OCI-LY1 (cell line): ENCODE data around the gene FKBP6.
"Not testable (repeated sequence)": the region's sequence is repeated elsewhere in the genome, so short reads cannot be mapped to it uniquely, and the experiment has no call there.

Source experiments
- H2AFZ ChIP-seq: fragments of 200-600 bp; sonication (generic), shearing (Covaris generic); 2 replicates; pipeline ENCODE4 v1.6.0; 2014; ENCODE audit warnings: antibody characterized with exemption, mild to moderate bottlenecking, low read length
- H3F3A ChIP-seq: fragments of 200-600 bp; sonication (generic), shearing (Covaris generic); 2 replicates; pipeline ENCODE4 v1.6.0; 2014; ENCODE audit warnings: mild to moderate bottlenecking, antibody characterized with exemption, low read length, moderate library complexity; ENCODE audit not compliant: insufficient read depth
- H3K27ac ChIP-seq: fragments of 200-600 bp; sonication (generic); 2 replicates; pipeline ENCODE4 v1.5.1; 2014; ENCODE audit warnings: low read length, mixed run types, mild to moderate bottlenecking, low read depth; ENCODE audit not compliant: poor library complexity, severe bottlenecking
- H3K27me3 ChIP-seq: fragments of 200-600 bp; sonication (generic); 2 replicates; pipeline ENCODE4 v1.6.0; 2014; ENCODE audit warnings: antibody characterized with exemption, mild to moderate bottlenecking, low read length, moderate library complexity; ENCODE audit not compliant: insufficient read depth
- H3K36me3 ChIP-seq: fragments of 200-600 bp; sonication (generic); 2 replicates; pipeline ENCODE4 v1.6.1; 2014; ENCODE audit warnings: mild to moderate bottlenecking, antibody characterized with exemption, low read length, moderate library complexity, mixed read lengths; ENCODE audit not compliant: insufficient read depth
- H3K4me1 ChIP-seq: fragments of 200-600 bp; sonication (generic); 2 replicates; pipeline ENCODE4 v1.5.1; 2014; ENCODE audit warnings: mild to moderate bottlenecking, low read length, moderate library complexity; ENCODE audit not compliant: insufficient read depth, severe bottlenecking
- H3K4me2 ChIP-seq: fragments of 200-600 bp; sonication (generic), shearing (Covaris generic); 2 replicates; pipeline ENCODE4 v1.6.1; 2014; ENCODE audit warnings: low read length
- H3K4me3 ChIP-seq: fragments of 200-600 bp; sonication (generic); 2 replicates; pipeline ENCODE4 v1.5.1; 2014; ENCODE audit warnings: low read length, low read depth, mild to moderate bottlenecking, mixed read lengths; ENCODE audit not compliant: poor library complexity, severe bottlenecking
- H3K79me2 ChIP-seq: fragments of 200-600 bp; shearing (Covaris generic); 2 replicates; pipeline ENCODE4 v1.6.1; 2016; ENCODE audit warnings: mixed run types, low read length, mixed read lengths; ENCODE audit not compliant: insufficient read depth
- H3K9ac ChIP-seq: fragments of 200-600 bp; sonication (generic), shearing (Covaris generic); 2 replicates; pipeline ENCODE4 v1.6.1; 2014; ENCODE audit warnings: mild to moderate bottlenecking, low read length, mixed read lengths
- H3K9me2 ChIP-seq: fragments of 200-600 bp; sonication (generic), shearing (Covaris generic); 2 replicates; pipeline ENCODE4 v1.6.1; 2014; ENCODE audit warnings: low read depth, mild to moderate bottlenecking, low read length, mixed read lengths
- H3K9me3 ChIP-seq: fragments of 200-600 bp; shearing (Covaris generic); 2 replicates; pipeline ENCODE4 v1.6.1; 2014; ENCODE audit warnings: low read length, mixed read lengths
- H4K20me1 ChIP-seq: fragments of 200-600 bp; sonication (generic), shearing (Covaris generic); 2 replicates; pipeline ENCODE4 v1.6.0; 2016; ENCODE audit warnings: mild to moderate bottlenecking, low read length; ENCODE audit not compliant: insufficient read depth
- TF ChIP-seq, protein P1 (sequence below): fragments of 200-600 bp; sonication (generic), shearing (Covaris generic); IDR thresholded peaks from 2 replicates; pipeline ENCODE4 v1.5.1; 2017; ENCODE audit warnings: mild to moderate bottlenecking, antibody characterized with exemption, low read length, moderate library complexity, mixed read lengths

Gene FKBP6, protein sequence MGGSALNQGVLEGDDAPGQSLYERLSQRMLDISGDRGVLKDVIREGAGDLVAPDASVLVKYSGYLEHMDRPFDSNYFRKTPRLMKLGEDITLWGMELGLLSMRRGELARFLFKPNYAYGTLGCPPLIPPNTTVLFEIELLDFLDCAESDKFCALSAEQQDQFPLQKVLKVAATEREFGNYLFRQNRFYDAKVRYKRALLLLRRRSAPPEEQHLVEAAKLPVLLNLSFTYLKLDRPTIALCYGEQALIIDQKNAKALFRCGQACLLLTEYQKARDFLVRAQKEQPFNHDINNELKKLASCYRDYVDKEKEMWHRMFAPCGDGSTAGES

DNA sequence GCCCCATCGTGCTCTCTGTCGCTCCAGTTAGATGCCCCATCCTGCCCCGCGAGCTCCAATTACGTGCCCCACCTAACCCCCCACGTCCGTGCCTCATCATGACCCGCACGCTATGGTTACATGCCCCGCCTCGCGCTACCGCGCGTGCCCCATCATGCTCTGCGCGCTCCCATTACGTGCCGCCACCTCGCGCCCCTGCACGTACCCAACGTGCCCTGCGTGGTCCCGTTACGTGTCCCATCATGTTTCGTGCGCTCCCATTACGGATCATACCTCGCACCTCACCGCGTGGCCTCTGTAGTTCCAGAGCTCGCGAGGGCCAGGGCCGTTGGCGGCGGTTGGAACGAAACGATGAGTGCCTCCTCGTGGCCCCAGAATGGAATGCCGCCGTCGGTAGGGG is at the start of gene FKBP6, which contains the start of gene TRIM50:
Gene FKBP6, plus strand, starts transcription at position 240 of the 400 bp plus-strand sequence. CDS start 268 bp downstream, outside the sequence.
Gene TRIM50, minus strand, starts transcription at position 161 of the 400 bp plus-strand sequence. CDS start 3,295 bp downstream, outside the sequence.
- H3K36me3 ChIP-seq, H3K4me3 ChIP-seq, H4K20me1 ChIP-seq, H3F3A ChIP-seq, H3K9me2 ChIP-seq, H3K27ac ChIP-seq, H3K9me3 ChIP-seq, H3K27me3 ChIP-seq, H3K9ac ChIP-seq, H2AFZ ChIP-seq, H3K4me2 ChIP-seq, H3K79me2 ChIP-seq, H3K4me1 ChIP-seq: not testable (repeated sequence)

DNA sequence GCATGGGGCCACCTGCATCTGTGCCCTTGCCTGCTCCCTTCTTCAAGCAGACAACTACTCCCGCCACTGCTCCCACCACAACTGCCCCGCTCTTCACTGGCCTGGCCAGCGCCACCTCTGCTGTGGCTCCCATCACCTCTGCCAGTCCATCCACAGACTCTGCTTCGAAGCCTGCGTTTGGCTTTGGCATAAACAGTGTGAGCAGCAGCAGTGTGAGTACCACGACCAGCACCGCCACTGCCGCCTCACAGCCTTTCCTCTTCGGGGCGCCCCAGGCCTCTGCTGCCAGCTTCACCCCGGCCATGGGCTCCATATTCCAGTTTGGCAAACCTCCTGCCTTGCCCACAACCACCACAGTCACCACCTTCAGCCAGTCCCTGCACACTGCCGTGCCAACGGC is 30.7 kb upstream of the FKBP6 start:
- H3F3A ChIP-seq, H3K79me2 ChIP-seq, H3K9me2 ChIP-seq, H3K36me3 ChIP-seq, H3K9ac ChIP-seq, H3K4me1 ChIP-seq, H3K27me3 ChIP-seq, H3K9me3 ChIP-seq, H3K4me3 ChIP-seq, H4K20me1 ChIP-seq, H3K4me2 ChIP-seq, H2AFZ ChIP-seq, H3K27ac ChIP-seq: not testable (repeated sequence)

DNA sequence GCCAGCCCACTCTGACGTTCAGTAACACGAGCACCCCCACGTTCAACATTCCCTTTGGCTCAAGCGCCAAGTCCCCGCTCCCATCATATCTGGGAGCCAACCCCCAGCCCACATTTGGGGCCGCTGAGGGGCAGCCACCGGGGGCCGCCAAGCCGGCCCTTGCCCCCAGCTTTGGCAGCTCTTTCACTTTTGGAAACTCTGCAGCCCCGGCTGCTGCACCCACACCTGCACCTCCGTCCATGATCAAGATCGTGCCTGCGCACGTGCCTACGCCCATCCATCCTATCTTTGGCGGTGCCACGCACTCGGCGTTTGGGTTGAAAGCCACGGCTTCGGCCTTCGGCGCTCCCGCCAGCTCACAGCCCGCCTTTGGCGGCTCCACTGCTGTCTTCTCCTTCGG is 30.3 kb upstream of the FKBP6 start:
- not testable (repeated sequence) for H3K9ac ChIP-seq, H2AFZ ChIP-seq, H3K4me1 ChIP-seq, H3K4me3 ChIP-seq, H3F3A ChIP-seq, H3K27me3 ChIP-seq, H3K79me2 ChIP-seq, H3K9me3 ChIP-seq, H4K20me1 ChIP-seq, H3K9me2 ChIP-seq, H3K4me2 ChIP-seq, H3K36me3 ChIP-seq, H3K27ac ChIP-seq

DNA sequence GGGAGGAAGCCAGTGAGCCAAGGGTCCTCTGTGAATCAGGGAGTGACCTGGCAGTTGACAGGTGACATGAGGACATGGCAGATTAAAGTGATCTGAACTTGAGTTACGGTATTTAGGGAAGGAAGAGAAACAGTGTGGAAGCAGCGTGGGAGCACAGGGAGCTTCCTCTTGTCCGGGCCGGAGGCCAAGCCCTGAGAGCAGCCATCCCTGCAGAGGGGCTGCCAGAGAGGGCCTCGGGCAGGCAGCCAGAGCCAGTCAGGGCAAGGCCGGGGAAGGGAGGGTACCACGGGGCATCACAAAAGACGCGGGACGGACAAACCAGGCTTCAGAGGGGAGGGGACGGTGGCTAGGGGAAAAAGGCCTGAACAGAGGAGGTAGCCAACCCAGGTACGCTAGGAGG is 28.1 kb upstream of the FKBP6 start:
- not testable (repeated sequence) for H3K4me1 ChIP-seq, H3K4me3 ChIP-seq, H3K9ac ChIP-seq, H3K27me3 ChIP-seq, H3K9me2 ChIP-seq, H3K9me3 ChIP-seq, H4K20me1 ChIP-seq, H3K4me2 ChIP-seq, H2AFZ ChIP-seq, H3F3A ChIP-seq, H3K27ac ChIP-seq, H3K79me2 ChIP-seq
- H3K36me3 ChIP-seq: peaks cover 22% of the 10 kb centered on the region

DNA sequence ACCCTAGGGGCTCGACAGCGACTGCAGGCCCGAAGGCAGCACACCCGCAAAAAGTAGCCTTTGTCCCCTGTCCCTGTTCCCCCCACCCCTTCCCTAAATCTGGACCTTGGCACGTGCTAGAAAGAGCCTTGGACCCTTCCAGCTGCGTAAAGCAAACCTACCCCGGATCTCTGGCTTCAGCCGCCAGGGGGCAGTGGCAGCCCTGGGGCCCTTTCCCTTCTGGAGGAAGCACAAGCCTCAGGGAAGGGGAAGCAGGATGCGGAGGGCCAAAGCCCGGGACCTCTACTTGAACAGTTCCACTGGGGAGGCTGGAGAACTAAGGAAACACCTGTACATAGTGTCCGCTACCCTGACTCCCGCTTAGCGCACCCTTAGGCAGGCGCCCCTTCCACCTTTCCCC is 26.9 kb upstream of the FKBP6 start:
- H3K4me1 ChIP-seq, H3K27me3 ChIP-seq, H3K9ac ChIP-seq, H3K4me3 ChIP-seq, H3K9me3 ChIP-seq, H3K27ac ChIP-seq, H3K4me2 ChIP-seq, H3K79me2 ChIP-seq, H3F3A ChIP-seq, H2AFZ ChIP-seq, H3K9me2 ChIP-seq, H4K20me1 ChIP-seq: not testable (repeated sequence)
- TF ChIP-seq, protein P1, sequence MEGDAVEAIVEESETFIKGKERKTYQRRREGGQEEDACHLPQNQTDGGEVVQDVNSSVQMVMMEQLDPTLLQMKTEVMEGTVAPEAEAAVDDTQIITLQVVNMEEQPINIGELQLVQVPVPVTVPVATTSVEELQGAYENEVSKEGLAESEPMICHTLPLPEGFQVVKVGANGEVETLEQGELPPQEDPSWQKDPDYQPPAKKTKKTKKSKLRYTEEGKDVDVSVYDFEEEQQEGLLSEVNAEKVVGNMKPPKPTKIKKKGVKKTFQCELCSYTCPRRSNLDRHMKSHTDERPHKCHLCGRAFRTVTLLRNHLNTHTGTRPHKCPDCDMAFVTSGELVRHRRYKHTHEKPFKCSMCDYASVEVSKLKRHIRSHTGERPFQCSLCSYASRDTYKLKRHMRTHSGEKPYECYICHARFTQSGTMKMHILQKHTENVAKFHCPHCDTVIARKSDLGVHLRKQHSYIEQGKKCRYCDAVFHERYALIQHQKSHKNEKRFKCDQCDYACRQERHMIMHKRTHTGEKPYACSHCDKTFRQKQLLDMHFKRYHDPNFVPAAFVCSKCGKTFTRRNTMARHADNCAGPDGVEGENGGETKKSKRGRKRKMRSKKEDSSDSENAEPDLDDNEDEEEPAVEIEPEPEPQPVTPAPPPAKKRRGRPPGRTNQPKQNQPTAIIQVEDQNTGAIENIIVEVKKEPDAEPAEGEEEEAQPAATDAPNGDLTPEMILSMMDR: peak; percentile 37
- peaks cover 35% of the 10 kb centered on the region for H3K36me3 ChIP-seq

DNA sequence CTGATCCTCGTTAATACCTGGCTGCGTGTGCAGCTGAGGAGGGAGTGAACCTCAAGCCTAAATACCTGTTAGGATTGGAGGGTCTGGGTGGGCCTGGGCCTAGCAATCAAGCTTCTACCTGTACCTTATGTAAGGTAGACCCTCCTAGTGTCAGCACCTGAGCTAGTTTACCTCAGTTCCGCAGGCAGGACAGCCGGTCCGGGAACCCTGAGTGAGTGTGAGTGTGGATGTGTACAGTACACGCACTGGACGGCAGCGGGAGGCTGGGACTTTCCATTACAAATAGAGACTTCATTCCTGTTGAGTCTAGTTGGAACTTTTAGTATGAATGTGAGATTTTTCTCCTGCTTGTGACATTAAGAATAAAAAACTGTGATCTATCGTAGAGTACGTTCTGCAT is 25.1 kb upstream of the FKBP6 start:
- not testable (repeated sequence) for H2AFZ ChIP-seq, H3K9me2 ChIP-seq, H3K9ac ChIP-seq, H3K9me3 ChIP-seq, H3F3A ChIP-seq, H4K20me1 ChIP-seq, H3K4me3 ChIP-seq, H3K27me3 ChIP-seq, H3K4me2 ChIP-seq, H3K27ac ChIP-seq
- peaks cover 12% of the 10 kb centered on the region for H3K4me1 ChIP-seq
- H3K79me2 ChIP-seq: peaks cover 15% of the 10 kb centered on the region
- peaks cover 48% of the 10 kb centered on the region for H3K36me3 ChIP-seq
